Activated CD4-positive, CD25-positive, alpha-beta regulatory T cell treated with anti-CD3 and anti-CD28 coated beads, Interleukin-2, amount 50 U/mL, for 24 hours (primary cell): ENCODE results near the gene SUPV3L1.

Source experiments
- ATAC-seq, 2 donors: fragments of 150-1000 bp; cut with Tn5 transposase; one replicate each; pipeline ENCODE4 v1.10.0; 2021; ENCODE audit warnings: mild to moderate bottlenecking in 1 of 2, moderate library complexity in 1 of 2

SUPV3L1 gene

DNA sequence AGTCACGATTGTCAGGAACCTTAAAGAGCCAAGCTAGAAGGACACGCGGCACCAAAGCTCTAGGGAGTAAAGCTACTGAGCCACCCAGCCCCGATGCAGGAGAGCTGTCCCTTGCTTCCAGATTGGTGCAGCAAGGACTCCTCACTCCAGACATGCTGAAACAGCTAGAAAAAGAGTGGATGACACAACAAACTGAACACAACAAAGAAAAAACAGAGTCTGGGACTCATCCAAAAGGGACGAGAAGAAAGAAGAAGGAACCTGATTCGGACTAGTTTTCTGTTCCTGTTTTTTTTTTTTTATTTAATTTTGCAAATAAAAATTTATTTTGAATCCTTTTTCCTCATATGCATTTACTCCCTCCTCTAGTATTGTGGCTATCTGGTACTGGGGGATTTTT lies 28.7 kb downstream of the SUPV3L1 start:
- ATAC-seq, result no peak

GRCh38 chr10:69209787-69210484 lies 29.9 kb downstream of the SUPV3L1 start:
- ATAC-seq, result no peak

DNA sequence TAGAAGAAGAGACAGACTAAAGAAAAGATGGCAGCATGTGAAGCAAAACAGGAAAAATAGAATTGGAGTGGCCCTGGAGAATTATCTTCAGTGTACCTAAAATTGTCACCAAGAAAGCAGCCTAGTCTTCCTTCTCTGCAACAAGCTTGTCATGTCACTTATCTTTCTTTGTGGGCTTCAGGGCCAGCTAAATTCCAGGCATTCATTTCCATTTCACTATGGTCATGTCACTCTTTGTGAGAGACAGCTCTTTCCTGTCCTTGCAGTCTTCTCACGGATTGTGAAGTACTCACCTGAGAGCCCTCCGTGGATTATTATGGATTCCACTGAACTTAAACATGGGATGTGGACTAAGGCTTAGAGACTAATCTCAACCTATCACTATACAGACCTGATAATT lies 31.1 kb downstream of the SUPV3L1 start:
- ATAC-seq, result no peak

GRCh38 chr10:69211524-69211923 lies 31.5 kb downstream of the SUPV3L1 start:
- no peak for ATAC-seq

DNA sequence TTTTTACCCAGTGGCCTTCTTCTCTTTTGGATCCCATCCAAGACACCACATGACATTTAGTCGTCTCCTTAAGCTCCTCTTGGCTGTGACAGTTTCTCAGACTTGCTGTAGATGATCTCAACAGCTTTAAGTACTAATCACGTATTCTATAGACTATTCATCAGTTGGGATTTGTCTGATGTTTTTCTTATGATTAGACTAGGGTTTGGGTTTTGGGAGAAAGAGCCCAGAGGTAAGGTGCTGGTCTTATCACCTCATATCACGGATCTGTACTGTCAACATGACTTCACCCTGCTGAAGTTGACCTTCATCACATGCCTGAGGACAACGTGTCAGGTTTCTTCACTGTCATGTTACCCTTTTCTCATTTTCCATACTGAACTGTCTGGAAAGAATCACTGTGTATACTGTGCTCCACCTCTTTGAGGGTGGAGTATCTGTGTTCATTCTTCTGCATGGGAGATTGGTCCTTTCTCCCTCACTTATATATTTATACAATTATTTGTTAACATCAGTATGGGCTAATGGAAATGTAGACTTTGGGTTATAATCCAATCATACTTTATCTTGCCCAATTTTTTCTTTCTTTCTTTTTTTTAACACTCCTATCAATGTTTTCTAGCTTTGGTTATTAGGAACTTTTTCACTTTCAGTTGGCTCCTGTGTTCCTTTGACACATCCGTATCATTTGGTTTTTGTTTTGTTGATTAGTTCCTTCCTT lies 33.7 kb downstream of the SUPV3L1 start:
- no peak for ATAC-seq

GRCh38 chr10:69214666-69215131 lies 34.7 kb downstream of the SUPV3L1 start:
- no peak for ATAC-seq

GRCh38 chr10:69215405-69216171 lies 35.6 kb downstream of the SUPV3L1 start:
- no peak for ATAC-seq

- no peak for ATAC-seq
Observed at GRCh38 chr10:69216577-69217118, 36.6 kb downstream of the SUPV3L1 start.

DNA sequence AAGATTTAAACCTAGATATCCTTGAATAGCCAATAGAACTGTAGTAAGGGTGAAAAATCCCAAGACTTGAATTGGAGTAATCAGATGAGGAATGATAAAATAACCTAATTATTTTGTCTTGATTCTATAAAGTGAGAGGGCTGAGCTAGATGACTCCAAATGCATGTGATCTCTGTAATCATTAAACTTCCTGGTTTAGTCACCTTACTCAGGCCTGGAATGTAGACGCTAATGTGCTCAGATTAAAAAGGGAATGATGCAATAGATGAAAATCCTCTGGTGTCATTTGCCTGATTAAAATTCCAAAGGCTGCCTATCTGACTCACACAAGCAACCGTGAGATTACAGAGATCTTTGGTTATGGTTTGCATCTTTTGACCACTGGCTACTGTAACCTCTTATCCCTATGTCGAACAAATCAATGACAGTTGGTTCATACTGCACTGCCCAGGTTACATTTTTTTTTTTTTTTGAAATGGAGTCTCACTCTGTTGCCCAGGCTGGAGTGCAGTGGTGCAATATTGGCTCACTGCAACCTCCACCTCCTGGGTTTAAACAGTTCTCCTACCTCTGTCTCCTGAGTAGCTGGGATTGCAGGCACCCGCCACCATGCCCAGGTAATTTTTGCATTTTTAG lies 37.2 kb downstream of the SUPV3L1 start:
- ATAC-seq, result no peak

DNA sequence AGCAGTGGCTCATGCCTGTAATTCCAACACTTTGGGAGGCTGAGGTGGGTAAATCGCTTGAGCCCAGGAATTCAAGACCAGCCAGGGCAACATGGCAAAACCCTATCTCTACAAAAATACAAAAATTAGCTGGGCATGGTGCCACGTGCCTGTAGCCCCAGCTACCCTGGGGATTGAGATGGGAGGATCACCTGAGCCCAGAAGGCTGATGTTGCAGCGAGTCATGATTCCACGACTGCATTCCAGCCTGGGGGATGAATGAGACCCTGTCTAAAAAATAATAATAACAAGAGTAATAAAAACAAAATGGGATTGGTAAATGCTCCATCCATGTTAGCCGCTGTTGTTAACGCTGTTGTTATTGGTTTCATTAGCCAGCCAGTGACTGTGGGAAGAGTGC lies 38.8 kb downstream of the SUPV3L1 start:
- ATAC-seq, result no peak

DNA sequence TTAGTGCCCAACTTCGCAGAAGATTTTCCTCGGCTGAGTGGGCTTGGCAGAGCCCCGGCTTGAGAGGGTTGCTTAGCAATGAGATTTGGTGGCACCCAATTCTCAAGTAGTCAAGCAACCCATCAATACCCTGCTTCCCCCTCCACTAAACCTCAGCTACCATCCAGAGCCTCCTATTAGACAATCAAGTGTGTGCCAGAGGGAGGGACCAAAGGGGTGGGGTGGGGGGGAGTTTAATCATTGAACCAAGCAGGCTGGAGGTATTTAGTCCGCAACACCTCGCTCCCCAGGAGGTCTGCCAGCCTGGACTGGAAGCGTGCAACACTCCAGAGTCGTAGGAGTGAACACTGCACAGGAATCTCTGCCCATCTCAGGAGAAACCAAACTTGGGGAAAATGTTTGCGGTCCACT lies 40.0 kb downstream of the SUPV3L1 start, which contains the start of gene HKDC1:
Gene HKDC1, plus strand, starts transcription at position 292 of the 411 bp plus-strand sequence. Its CDS starts 104 bp downstream, at position 396.
- no peak for ATAC-seq

GRCh38 chr10:69220507-69220906 lies 40.5 kb downstream of the SUPV3L1 start:
- no peak for ATAC-seq

DNA sequence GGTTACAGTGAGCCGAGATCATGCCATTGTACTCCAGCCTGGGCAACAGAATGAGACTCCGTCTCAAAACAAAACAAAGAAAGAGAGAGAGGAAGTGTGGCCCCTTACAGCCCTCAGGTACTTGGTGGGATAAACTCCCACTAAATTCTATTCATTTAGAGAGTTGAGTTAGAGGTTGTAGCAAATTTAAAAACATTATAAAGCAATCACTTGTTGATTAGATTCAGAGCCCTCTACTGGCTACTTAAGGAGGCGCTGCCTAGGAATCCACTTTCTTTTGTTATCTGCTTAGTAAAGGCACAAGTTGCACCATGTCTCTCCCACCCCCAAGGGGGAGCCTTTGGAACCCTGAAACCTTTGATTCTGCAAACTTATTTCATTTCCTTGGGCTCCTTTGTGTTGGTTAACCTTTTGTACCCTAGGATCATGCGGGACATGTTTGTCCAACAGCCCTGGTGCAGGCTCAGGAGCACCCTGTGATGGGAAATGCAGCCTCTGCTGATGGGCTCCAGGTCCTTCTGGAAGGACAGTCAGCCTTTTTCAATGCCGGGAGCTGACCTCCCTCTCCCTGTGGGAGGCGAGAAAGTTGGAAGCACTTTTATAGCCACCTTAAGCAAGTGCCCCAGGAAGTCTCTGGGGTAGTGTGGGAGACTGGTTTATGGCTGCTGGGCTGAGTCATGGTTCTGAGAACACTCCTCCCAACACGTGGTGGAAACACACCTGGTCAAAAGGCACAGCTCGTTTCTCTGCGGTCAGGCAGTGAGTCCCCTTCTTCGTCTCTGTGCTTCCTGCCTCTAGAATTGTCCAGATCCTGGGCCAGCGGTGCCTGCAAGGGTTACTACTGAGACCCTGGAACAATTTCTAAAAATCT lies 42.4 kb downstream of the SUPV3L1 start:
- peak; percentile 94 to 97 for ATAC-seq

DNA sequence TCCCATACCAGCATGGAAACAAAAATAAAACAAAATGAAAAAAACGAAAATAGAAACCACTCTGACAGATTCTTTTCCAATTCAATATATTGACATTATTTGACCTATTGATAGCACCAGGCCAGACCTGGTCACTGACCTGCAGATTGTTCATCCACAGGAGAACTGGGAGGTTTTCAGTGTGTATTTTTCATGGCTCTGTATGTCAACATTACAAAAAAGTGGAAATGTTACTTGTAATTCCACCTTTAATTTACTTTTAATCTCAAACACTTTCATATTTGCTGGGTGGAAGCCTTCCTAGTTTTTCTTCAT lies 43.0 kb downstream of the SUPV3L1 start:
- no peak for ATAC-seq

- no peak for ATAC-seq
Observed at GRCh38 chr10:69224862-69225657, 45.0 kb downstream of the SUPV3L1 start.

DNA sequence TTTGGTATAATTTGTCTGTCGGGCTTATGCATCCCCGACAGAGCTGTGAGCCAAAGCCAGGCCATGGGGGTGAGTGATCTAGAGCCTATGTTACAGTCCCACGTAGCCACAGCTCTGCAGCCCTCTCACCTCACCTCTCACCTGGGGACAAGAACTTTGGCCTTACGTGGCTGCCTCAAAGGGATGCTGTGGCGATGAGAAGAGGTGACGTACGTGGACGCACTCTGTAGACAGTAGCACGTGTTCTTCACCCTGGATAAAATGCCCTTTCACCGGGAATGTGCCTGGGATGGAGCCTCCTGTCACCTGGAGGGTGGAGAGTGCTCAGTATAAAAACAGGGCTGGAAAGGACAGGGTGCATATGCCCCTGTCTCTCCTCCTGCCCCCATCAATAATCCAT lies 45.6 kb downstream of the SUPV3L1 start:
- ATAC-seq, result no peak

- no peak for ATAC-seq
Observed at GRCh38 chr10:69226919-69227450, 47.0 kb downstream of the SUPV3L1 start.

GRCh38 chr10:69228151-69228550 lies 48.1 kb downstream of the SUPV3L1 start:
- no peak for ATAC-seq

GRCh38 chr10:69229616-69229916 lies 49.5 kb downstream of the SUPV3L1 start:
- ATAC-seq, result no peak

DNA sequence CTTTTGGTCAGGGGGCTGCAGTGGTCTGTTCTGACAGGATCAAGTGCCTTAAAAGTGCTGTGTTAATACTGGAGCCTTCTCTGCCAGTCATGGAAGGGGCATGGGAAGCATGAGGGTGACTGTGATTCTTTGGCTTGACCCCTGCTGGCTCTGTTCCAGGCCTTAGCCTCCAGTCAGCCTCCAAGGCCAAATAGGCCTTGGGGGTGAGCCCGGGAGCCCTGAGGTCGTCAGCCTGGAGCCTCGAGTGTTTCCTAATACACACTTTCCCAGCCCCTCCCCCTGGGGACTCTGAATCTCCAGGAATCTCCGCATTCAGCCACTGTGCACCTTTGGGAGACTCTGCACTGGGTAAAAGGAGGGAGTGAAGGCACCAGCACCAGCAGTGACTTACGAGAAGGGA lies 50.1 kb downstream of the SUPV3L1 start:
- no peak for ATAC-seq

DNA sequence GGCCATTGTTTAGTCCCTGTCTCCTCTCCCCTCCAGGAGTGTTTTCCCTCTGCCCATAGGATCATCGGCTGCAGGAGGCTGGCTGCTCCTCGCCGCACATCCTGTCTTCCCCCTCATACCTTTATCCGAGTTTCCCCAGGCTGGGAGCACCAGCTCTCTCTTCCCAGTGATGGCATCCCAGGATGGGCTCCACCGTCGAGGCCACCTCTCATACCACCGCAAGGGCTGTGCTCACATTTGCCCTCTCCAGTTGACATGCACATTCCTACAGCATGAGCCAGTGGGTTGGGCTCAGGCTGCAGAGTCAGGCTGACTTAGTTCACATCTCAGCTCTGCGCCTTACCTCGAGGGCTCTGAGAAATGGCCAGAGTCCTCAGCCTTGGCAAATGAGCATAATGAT lies 52.2 kb downstream of the SUPV3L1 start:
- no peak for ATAC-seq
